Measurements from ENCODE around the gene ANKUB1. TPM values are rescaled to one million over a fixed set of nuclear protein-coding genes. Genes with fewer than 3 reads are reported as not detected.

ANKUB1 gene
- total and polyA plus RNA-seq, 10 of the 15 experiments (the other 5 are each of a cell fraction or from before 2014, with no cell fraction given): 0.08 TPM; not detected in 9

DNA sequence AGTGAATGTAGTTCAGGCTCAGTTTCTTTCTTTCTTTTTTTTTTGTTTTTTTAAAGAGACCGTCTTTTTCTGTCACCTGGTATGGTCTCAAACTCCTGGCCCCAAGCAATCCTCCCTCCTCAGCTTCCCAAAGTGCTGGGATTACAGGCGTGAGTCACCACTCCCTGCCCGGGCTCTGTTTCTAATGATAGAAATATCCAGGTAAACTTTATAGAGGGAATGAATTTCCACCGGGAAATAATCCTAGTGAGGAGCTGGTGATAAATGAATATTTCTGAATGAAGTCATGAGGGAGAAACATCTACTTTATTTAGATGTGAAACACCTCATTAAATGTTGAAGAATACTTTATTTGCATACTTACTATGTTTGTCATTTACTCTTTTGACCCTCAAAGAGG, 27.8 kb upstream of the ANKUB1 start:
- TF ChIP-seq TBL1XR1 (IDR thresholded peaks at IDR 0.05; ENCODE audit: low read depth, low read length): no peak
- TF ChIP-seq, protein P1, sequence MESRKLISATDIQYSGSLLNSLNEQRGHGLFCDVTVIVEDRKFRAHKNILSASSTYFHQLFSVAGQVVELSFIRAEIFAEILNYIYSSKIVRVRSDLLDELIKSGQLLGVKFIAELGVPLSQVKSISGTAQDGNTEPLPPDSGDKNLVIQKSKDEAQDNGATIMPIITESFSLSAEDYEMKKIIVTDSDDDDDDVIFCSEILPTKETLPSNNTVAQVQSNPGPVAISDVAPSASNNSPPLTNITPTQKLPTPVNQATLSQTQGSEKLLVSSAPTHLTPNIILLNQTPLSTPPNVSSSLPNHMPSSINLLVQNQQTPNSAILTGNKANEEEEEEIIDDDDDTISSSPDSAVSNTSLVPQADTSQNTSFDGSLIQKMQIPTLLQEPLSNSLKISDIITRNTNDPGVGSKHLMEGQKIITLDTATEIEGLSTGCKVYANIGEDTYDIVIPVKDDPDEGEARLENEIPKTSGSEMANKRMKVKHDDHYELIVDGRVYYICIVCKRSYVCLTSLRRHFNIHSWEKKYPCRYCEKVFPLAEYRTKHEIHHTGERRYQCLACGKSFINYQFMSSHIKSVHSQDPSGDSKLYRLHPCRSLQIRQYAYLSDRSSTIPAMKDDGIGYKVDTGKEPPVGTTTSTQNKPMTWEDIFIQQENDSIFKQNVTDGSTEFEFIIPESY (IDR thresholded peaks at IDR 0.05): no peak
- TF ChIP-seq, protein P2, sequence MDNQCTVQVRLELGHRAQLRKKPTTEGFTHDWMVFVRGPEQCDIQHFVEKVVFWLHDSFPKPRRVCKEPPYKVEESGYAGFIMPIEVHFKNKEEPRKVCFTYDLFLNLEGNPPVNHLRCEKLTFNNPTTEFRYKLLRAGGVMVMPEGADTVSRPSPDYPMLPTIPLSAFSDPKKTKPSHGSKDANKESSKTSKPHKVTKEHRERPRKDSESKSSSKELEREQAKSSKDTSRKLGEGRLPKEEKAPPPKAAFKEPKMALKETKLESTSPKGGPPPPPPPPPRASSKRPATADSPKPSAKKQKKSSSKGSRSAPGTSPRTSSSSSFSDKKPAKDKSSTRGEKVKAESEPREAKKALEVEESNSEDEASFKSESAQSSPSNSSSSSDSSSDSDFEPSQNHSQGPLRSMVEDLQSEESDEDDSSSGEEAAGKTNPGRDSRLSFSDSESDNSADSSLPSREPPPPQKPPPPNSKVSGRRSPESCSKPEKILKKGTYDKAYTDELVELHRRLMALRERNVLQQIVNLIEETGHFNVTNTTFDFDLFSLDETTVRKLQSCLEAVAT (IDR thresholded peaks at IDR 0.05): no peak
- TF ChIP-seq TAF1 (IDR thresholded peaks at IDR 0.05; ENCODE audit: borderline replicate concordance, low read depth, low read length): no peak
- TF ChIP-seq ZNF24 (IDR thresholded peaks at IDR 0.05): no peak
- TF ChIP-seq ETV6 (conservative IDR thresholded peaks at IDR 0.05 in 1 of 2, IDR thresholded peaks at IDR 0.05 in 1 of 2; ENCODE audit: borderline replicate concordance in 1 of 2, low read depth in 1 of 2): no peak
- TF ChIP-seq ZSCAN29 (IDR thresholded peaks at IDR 0.05): no peak
- no peak for TF ChIP-seq ZNF622 (IDR thresholded peaks at IDR 0.05)
- no peak for TF ChIP-seq NR2C1 (IDR thresholded peaks at IDR 0.05)
- no peak for TF ChIP-seq BACH1 (IDR thresholded peaks at IDR 0.05; ENCODE audit: borderline replicate concordance)
- TF ChIP-seq NR2F1 (conservative IDR thresholded peaks at IDR 0.05): no peak
- TF ChIP-seq IKZF1 (conservative IDR thresholded peaks at IDR 0.05): no peak
- Histone ChIP-seq H3K79me2 (ENCODE audit: control insufficient read depth, insufficient read depth, low read length) (peaks cover 67% of the 10 kb centered on the region), H2AFZ (ENCODE audit: control insufficient read depth, low read depth, low read length) (no peak overlapping the region), H3K4me3 (no peak overlapping the region), H3K9ac (ENCODE audit: control insufficient read depth, insufficient read depth, low read length) (no peak overlapping the region), H3K4me1 (ENCODE audit: control insufficient read depth, insufficient read depth, low read length) (no peaks in the 10 kb centered on the region), H3K9me3 (replicated peaks; ENCODE audit: control insufficient read depth, insufficient read depth, low read length) (peaks cover 3% of the 10 kb centered on the region), H3K36me3 (ENCODE audit: control insufficient read depth in 2 of 2, insufficient read depth in 2 of 2, low read length in 1 of 2) (no peaks in the 10 kb centered on the region; a peak in 1 of 4 replicates), H3K27me3 (replicated peaks in 1 of 2; ENCODE audit: control insufficient read depth in 2 of 2, insufficient read depth in 2 of 2, low read length in 1 of 2) (no peaks in the 10 kb centered on the region), H3K4me2 (ENCODE audit: control insufficient read depth, insufficient read depth) (no peak overlapping the region), H3K27ac (ENCODE audit: control insufficient read depth, insufficient read depth) (no peak overlapping the region), H4K20me1 (ENCODE audit: control insufficient read depth, insufficient read depth) (no peaks in the 10 kb centered on the region)
- RAD21 ChIA-PET (ENCODE audit: unreplicated experiment): no interaction called here
- no TSS peak for BruUV-seq (replicated peaks)
- CTCF ChIA-PET: interaction anchor here (1.2 to 8.0 kb wide), 4 partner anchors 11 to 60 kb away, joined by 3 to 68 read pairs (median 7); no protein-coding TSS in a partner anchor
- in situ Hi-C loops (cut with MboI) (no loop called here), intact Hi-C loops (cut with micrococcal nuclease; ENCODE audit: unreplicated experiment) (no loop called here)
- ATAC-seq (no peak), FAIRE-seq (no peak), DNase-seq (ENCODE audit: low read depth, low spot score) (no peak)
- POLR2A ChIA-PET: no interaction called here
- SMC1A ChIA-PET (ENCODE audit: uncharacterized antibody, unreplicated experiment): interaction anchor here (0.7 to 2.2 kb wide), 4 partner anchors 11 to 621 kb away, joined by 3 to 9 read pairs (median 3); no protein-coding TSS in a partner anchor
- WGBS (ENCODE audit: insufficient coverage, insufficient replicate concordance, low lambda C conversion rate, missing lambda C conversion rate): 91% methylated on average over 4 of the region's 4 CpGs

All from GM12878 (cell line).